Liver (tissue), 3 donors: ENCODE measurements around the gene NRG2.

Source experiments
- ATF3 ChIP-seq: IDR thresholded peaks from 2 replicates; pipeline ENCODE4 v1.6.1; 2016; ENCODE audit warnings: antibody characterized with exemption
- CTCF ChIP-seq: fragments of 150-350 bp; IDR thresholded peaks from 2 replicates; pipeline ENCODE4 v1.5.1; 2017; ENCODE audit warnings: improper control_type of control experiment, low read depth, low read length; ENCODE audit not compliant: missing input control
- FOXA1 ChIP-seq: IDR thresholded peaks from 2 replicates; pipeline ENCODE4 v1.6.1; 2016; ENCODE audit warnings: antibody characterized with exemption
- FOXA2 ChIP-seq: IDR thresholded peaks from 2 replicates; pipeline ENCODE4 v1.6.1; 2016; ENCODE audit warnings: antibody characterized with exemption
- GABPA ChIP-seq, 2 donors: IDR thresholded peaks in 1 of 2; conservative IDR thresholded peaks in 1 of 2; 2 replicates each; pipeline ENCODE4 v1.6.1; 2016; ENCODE audit warnings: antibody characterized with exemption in 2 of 2, mild to moderate bottlenecking in 1 of 2, moderate library complexity in 1 of 2
- HNF4A ChIP-seq, 2 donors: conservative IDR thresholded peaks; 2 replicates each; pipeline ENCODE4 v1.6.1; 2016; ENCODE audit warnings: antibody characterized with exemption in 2 of 2, mild to moderate bottlenecking in 2 of 2
- MAX ChIP-seq: IDR thresholded peaks from 2 replicates; pipeline ENCODE4 v1.6.1; 2016; ENCODE audit warnings: antibody characterized with exemption
- NR2F2 ChIP-seq: IDR thresholded peaks from 2 replicates; pipeline ENCODE4 v1.6.1; 2016; ENCODE audit warnings: antibody characterized with exemption
- RAD21 ChIP-seq, 2 donors: IDR thresholded peaks; 2 replicates each; pipeline ENCODE4 v1.6.1; 2016; ENCODE audit warnings: antibody characterized with exemption in 2 of 2, mild to moderate bottlenecking in 2 of 2
- REST ChIP-seq: IDR thresholded peaks from 2 replicates; pipeline ENCODE4 v1.6.1; 2016; ENCODE audit warnings: antibody characterized with exemption, mild to moderate bottlenecking
- RXRA ChIP-seq, 2 donors: IDR thresholded peaks; 2 replicates each; pipeline ENCODE4 v1.6.1; 2017 to 2018; ENCODE audit warnings: antibody characterized with exemption in 2 of 2, mild to moderate bottlenecking in 1 of 2
- SP1 ChIP-seq: IDR thresholded peaks from 2 replicates; pipeline ENCODE4 v1.6.1; 2018; ENCODE audit warnings: antibody characterized with exemption, mild to moderate bottlenecking
- TAF1 ChIP-seq: conservative IDR thresholded peaks from 2 replicates; pipeline ENCODE4 v1.6.1; 2016; ENCODE audit warnings: antibody characterized with exemption, mild to moderate bottlenecking
- YY1 ChIP-seq: IDR thresholded peaks from 2 replicates; pipeline ENCODE4 v1.6.1; 2016; ENCODE audit warnings: antibody characterized with exemption, mild to moderate bottlenecking
- donor health status: healthy.
- donor health status: healthy.

- no peak for TF ChIP-seq CTCF
- no peak for TF ChIP-seq REST
- TF ChIP-seq GABPA (IDR thresholded peaks at IDR 0.05 in 1 of 2, conservative IDR thresholded peaks at IDR 0.05 in 1 of 2) = no peak
- TF ChIP-seq YY1 = no peak
- TF ChIP-seq FOXA1 = no peak
- TF ChIP-seq SP1 = no peak
- no peak for TF ChIP-seq RAD21 (IDR thresholded peaks at IDR 0.05)
- TF ChIP-seq FOXA2 = no peak
- TF ChIP-seq ATF3 = no peak
- TF ChIP-seq MAX = no peak
- no peak for TF ChIP-seq NR2F2
- TF ChIP-seq TAF1 = no peak
- TF ChIP-seq HNF4A (conservative IDR thresholded peaks at IDR 0.05) = no peak
- TF ChIP-seq RXRA (IDR thresholded peaks at IDR 0.05) = no peak
Measured at GRCh38 chr5:139812323-139812722, 230.8 kb downstream of the NRG2 start.
